ENCODE data around the gene NOXO1. TPM values are rescaled to one million over a fixed set of nuclear protein-coding genes. Genes with fewer than 3 reads are reported as not detected.

Gene NOXO1
- total and polyA plus RNA-seq, 10 of the 15 experiments (the other 5 are each of a cell fraction or from before 2014, with no cell fraction given) = 0.09 to 0.76 (median 0.26) TPM; not detected in 4

DNA sequence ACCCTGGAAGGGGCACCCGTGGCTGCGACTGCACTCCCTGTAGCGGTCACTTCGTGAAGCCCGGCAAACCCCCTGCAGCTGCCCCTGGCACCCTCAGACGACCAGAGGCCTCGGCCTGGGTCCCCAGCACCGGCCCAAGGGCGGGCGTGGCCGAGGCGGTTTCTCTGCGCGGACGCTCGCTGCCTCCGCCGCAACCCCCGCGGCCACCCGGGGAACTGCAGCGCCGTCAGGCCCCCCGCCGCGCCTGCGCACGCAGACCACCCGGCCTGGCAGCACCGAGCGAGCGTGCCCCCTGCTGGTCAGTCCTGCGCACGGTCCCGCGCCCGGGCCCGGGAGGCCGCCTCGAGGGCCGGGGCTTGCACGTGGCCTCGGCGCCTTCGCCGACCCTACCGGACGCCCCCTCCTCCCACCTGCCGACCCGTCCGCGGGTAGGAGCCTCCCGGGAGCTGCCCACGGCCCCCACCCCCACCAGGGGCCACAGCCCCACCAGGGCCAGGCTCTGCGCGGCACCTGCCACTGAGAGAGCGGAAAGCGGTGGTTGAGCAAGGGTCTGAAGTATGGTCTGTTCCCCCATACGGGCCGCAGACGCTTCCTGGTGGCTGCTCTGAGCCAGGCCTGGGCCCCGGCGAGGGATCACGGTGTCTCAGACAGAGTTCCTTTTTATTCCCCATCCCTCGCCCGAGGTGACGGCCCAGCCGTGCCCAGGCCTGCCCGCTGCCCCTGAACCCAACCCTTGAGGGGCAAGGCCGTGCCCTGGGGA lies 51.5 kb downstream of the NOXO1 start (continued):
- TF ChIP-seq, protein P1, sequence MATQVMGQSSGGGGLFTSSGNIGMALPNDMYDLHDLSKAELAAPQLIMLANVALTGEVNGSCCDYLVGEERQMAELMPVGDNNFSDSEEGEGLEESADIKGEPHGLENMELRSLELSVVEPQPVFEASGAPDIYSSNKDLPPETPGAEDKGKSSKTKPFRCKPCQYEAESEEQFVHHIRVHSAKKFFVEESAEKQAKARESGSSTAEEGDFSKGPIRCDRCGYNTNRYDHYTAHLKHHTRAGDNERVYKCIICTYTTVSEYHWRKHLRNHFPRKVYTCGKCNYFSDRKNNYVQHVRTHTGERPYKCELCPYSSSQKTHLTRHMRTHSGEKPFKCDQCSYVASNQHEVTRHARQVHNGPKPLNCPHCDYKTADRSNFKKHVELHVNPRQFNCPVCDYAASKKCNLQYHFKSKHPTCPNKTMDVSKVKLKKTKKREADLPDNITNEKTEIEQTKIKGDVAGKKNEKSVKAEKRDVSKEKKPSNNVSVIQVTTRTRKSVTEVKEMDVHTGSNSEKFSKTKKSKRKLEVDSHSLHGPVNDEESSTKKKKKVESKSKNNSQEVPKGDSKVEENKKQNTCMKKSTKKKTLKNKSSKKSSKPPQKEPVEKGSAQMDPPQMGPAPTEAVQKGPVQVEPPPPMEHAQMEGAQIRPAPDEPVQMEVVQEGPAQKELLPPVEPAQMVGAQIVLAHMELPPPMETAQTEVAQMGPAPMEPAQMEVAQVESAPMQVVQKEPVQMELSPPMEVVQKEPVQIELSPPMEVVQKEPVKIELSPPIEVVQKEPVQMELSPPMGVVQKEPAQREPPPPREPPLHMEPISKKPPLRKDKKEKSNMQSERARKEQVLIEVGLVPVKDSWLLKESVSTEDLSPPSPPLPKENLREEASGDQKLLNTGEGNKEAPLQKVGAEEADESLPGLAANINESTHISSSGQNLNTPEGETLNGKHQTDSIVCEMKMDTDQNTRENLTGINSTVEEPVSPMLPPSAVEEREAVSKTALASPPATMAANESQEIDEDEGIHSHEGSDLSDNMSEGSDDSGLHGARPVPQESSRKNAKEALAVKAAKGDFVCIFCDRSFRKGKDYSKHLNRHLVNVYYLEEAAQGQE (IDR thresholded peaks at IDR 0.05; ENCODE audit: low read depth, low read length) = no peak
- peak; percentile 79 for TF ChIP-seq YY1 (IDR thresholded peaks at IDR 0.05; ENCODE audit: low read depth, low read length)
- TF ChIP-seq, protein P2, sequence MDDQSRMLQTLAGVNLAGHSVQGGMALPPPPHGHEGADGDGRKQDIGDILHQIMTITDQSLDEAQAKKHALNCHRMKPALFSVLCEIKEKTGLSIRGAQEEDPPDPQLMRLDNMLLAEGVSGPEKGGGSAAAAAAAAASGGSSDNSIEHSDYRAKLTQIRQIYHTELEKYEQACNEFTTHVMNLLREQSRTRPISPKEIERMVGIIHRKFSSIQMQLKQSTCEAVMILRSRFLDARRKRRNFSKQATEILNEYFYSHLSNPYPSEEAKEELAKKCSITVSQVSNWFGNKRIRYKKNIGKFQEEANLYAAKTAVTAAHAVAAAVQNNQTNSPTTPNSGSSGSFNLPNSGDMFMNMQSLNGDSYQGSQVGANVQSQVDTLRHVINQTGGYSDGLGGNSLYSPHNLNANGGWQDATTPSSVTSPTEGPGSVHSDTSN (IDR thresholded peaks at IDR 0.05; ENCODE audit: insufficient replicate concordance, low read depth, low read length) = no peak
- no peak for TF ChIP-seq IRF4 (IDR thresholded peaks at IDR 0.05; ENCODE audit: low read depth, low read length)
- peak; percentile 68 for TF ChIP-seq NR2F1 (conservative IDR thresholded peaks at IDR 0.05)

DNA sequence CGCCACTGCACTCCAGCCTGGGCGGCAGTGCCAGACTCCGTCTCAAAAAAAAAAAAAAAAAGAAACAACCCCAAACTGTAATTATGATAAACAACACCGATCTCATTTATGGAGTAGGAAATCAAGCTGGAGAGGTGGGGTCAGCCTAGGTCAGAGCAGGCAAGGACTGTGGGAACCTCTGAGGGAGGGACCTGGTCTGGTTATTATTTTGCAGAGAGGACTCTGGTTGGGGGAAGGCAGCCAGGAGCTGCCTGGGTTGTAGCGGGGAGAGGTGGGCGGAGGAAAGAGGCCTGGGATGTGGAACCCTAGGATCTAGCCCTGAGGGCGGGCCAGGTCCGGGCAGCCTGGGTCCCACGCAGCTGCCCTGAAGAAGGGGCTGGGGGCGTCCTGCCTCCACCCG lies 52.2 kb downstream of the NOXO1 start:
- intact Hi-C loops (cut with micrococcal nuclease; ENCODE audit: unreplicated experiment) (loop anchor here (2.0 kb wide), 1 partner anchor 66 kb away; no protein-coding TSS in a partner anchor), in situ Hi-C loops (cut with MboI) (no loop called here)
- no peaks in the 10 kb centered on the region for H3K36me3 ChIP-seq (ENCODE audit: control insufficient read depth in 2 of 2, insufficient read depth in 2 of 2, low read length in 1 of 2)
- H3K4me1 ChIP-seq (ENCODE audit: control insufficient read depth, insufficient read depth, low read length) = no peaks in the 10 kb centered on the region; the same call in 1 of the 2 replicates
- TF ChIP-seq, protein P3, sequence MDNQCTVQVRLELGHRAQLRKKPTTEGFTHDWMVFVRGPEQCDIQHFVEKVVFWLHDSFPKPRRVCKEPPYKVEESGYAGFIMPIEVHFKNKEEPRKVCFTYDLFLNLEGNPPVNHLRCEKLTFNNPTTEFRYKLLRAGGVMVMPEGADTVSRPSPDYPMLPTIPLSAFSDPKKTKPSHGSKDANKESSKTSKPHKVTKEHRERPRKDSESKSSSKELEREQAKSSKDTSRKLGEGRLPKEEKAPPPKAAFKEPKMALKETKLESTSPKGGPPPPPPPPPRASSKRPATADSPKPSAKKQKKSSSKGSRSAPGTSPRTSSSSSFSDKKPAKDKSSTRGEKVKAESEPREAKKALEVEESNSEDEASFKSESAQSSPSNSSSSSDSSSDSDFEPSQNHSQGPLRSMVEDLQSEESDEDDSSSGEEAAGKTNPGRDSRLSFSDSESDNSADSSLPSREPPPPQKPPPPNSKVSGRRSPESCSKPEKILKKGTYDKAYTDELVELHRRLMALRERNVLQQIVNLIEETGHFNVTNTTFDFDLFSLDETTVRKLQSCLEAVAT (IDR thresholded peaks at IDR 0.05) = 0 out of 2 replicates have a peak, but pooled peaks have one; percentile 48
- TF ChIP-seq NRF1 (conservative IDR thresholded peaks at IDR 0.05; ENCODE audit: low read depth, low read length) = no peak
- CTCF ChIA-PET = interaction anchor here (1.1 to 4.2 kb wide), 9 partner anchors 11 to 88 kb away, joined by 4 to 21 read pairs (median 7); no protein-coding TSS in a partner anchor
- H3K9me3 ChIP-seq (replicated peaks; ENCODE audit: control insufficient read depth, insufficient read depth, low read length) = no peaks in the 10 kb centered on the region
- SMC1A ChIA-PET (ENCODE audit: uncharacterized antibody, unreplicated experiment) = interaction anchor here (0.9 to 1.6 kb wide), 4 partner anchors 63 to 212 kb away, joined by 3 to 5 read pairs (median 4); no protein-coding TSS in a partner anchor
- H4K20me1 ChIP-seq (ENCODE audit: control insufficient read depth, insufficient read depth) = no peaks in the 10 kb centered on the region
- POLR2A ChIA-PET = interaction anchor here (0.6 to 0.9 kb wide), 2 partner anchors 78 to 147 kb away, joined by 3 to 7 read pairs; partner anchors contain the start of genes NUBP2 and SPSB3
- ATAC-seq = peak; percentile 61
- no TSS peak for BruUV-seq (replicated peaks)
- DNase-seq (ENCODE audit: low read depth, low spot score) = no peak
- FAIRE-seq = no peak
- WGBS (ENCODE audit: insufficient coverage, insufficient replicate concordance, low lambda C conversion rate, missing lambda C conversion rate) = 23% methylated on average over 7 of the region's 11 CpGs
- H3K27ac ChIP-seq (ENCODE audit: control insufficient read depth, insufficient read depth) = no peak overlapping the region
- H3K27me3 ChIP-seq (replicated peaks in 1 of 2; ENCODE audit: control insufficient read depth in 2 of 2, insufficient read depth in 2 of 2, low read length in 1 of 2) = no peaks in the 10 kb centered on the region; a peak in 3 of 4 replicates
- no peaks in the 10 kb centered on the region for H3K79me2 ChIP-seq (ENCODE audit: control insufficient read depth, insufficient read depth, low read length)
- peak overlapping the region; percentile 73 for H2AFZ ChIP-seq (ENCODE audit: control insufficient read depth, low read depth, low read length)
- RAD21 ChIA-PET (ENCODE audit: unreplicated experiment) = interaction anchor here (1.0 to 2.0 kb wide), 4 partner anchors 11 to 146 kb away, joined by 3 to 6 read pairs (median 4); partner anchors contain the start of genes FAHD1, NUBP2 and SPSB3
- H3K4me2 ChIP-seq (ENCODE audit: control insufficient read depth, insufficient read depth) = peak overlapping the region; percentile 62
- H3K9ac ChIP-seq (ENCODE audit: control insufficient read depth, insufficient read depth, low read length) = no peak overlapping the region
- H3K4me3 ChIP-seq = peak overlapping the region; percentile 60; the same call in 1 of the 2 replicates

All from GM12878 (cell line).